Measurements from ENCODE around the gene FOXD2. TPM values are rescaled to one million over a fixed set of nuclear protein-coding genes. Genes with fewer than 3 reads are reported as not detected.

Gene FOXD2
- total and polyA plus RNA-seq, 2 of the 4 experiments (the other 2 are of a cell fraction) = under 0.01 to 0.03 TPM

DNA sequence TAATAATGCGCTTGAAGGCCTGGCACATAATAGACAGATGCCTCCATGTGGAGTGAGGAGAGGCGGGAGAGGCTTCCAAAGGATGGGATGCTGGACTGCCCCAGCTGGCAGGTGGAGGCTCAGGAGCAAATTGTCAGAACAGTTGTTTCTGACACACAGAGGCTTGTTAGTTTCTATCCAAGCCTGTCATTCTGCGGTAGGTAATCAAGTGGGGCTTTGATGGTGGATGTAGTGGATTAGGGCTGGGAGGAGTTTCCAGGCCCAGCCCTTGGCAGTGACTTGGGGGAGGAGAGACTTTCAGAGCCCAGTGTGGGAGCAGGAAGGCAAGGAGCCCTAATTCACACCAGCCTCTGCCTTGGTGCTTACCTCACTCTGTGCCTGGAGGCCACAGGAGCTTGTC, 44.1 kb downstream of the FOXD2 start:
- Histone ChIP-seq H3K23ac (ENCODE audit: low read depth, low read length) (no peak overlapping the region), H3K14ac (replicated peaks; ENCODE audit: low read depth, low read length) (no peak overlapping the region), H2BK15ac (ENCODE audit: low read depth, low read length) (no peak overlapping the region), H4K8ac (ENCODE audit: low read depth in 2 of 2, low read length in 2 of 2) (no peak overlapping the region), H4K5ac (ENCODE audit: low read depth, low read length) (no peak overlapping the region), H2BK20ac (ENCODE audit: low read depth, low read length) (no peak overlapping the region), H3K79me1 (ENCODE audit: low read depth in 1 of 2, low read length in 2 of 2) (no peaks in the 10 kb centered on the region), H2BK5ac (ENCODE audit: low read depth, low read length, poor library complexity, severe bottlenecking) (no peak overlapping the region), H4K20me1 (ENCODE audit: insufficient read depth, low read length) (no peaks in the 10 kb centered on the region), H3K56ac (ENCODE audit: extremely low read depth, insufficient read depth, low read length) (no peak overlapping the region), H2BK120ac (ENCODE audit: low read depth, low read length) (no peak overlapping the region), H3K18ac (ENCODE audit: low read depth, low read length) (no peak overlapping the region), H2AK9ac (replicated peaks; ENCODE audit: low read depth, low read length, poor library complexity) (no peak overlapping the region), H3K9me3 (ENCODE audit: control insufficient read depth, insufficient read depth, low read length) (no peaks in the 10 kb centered on the region), H3K9ac (ENCODE audit: low read depth, low read length) (no peak overlapping the region), H3K27me3 (ENCODE audit: control insufficient read depth, insufficient read depth, low read length) (peaks cover 1% of the 10 kb centered on the region), H3K4ac (ENCODE audit: low read depth, low read length) (no peak overlapping the region), H2AK5ac (ENCODE audit: low read depth, low read length) (no peak overlapping the region), H3K27ac (ENCODE audit: insufficient read depth, low read length) (no peak overlapping the region), H3K4me1 (ENCODE audit: control insufficient read depth, insufficient read depth, low read length) (no peaks in the 10 kb centered on the region), H3K4me3 (ENCODE audit: insufficient read depth, low read depth, low read length) (no peak overlapping the region), H4K91ac (ENCODE audit: insufficient read depth, low read depth, low read length) (no peak overlapping the region), H3K4me2 (ENCODE audit: low read depth, low read length) (no peak overlapping the region), H3K9me1 (ENCODE audit: insufficient read depth, low read length) (no peaks in the 10 kb centered on the region), H3K36me3 (ENCODE audit: control insufficient read depth, insufficient read depth, low read length) (no peaks in the 10 kb centered on the region), H2AFZ (replicated peaks; ENCODE audit: low read length, poor library complexity) (no peak overlapping the region)
- in situ Hi-C loops (cut with MboI; ENCODE audit: low sequenced_read_pairs) = no loop called here
- TF ChIP-seq BHLHE40 (IDR thresholded peaks at IDR 0.05; ENCODE audit: low read depth, low read length) (no peak), POLR2A (IDR thresholded peaks at IDR 0.05; ENCODE audit: low read depth, low read length) (no peak), MAFK (IDR thresholded peaks at IDR 0.05; ENCODE audit: low read depth, low read length) (no peak), FOS (IDR thresholded peaks at IDR 0.05; ENCODE audit: low read depth, low read length) (no peak), RAD21 (IDR thresholded peaks at IDR 0.05; ENCODE audit: low read length) (no peak), MXI1 (IDR thresholded peaks at IDR 0.05; ENCODE audit: borderline replicate concordance, low read depth, low read length) (no peak), NFE2L2 (IDR thresholded peaks at IDR 0.05; ENCODE audit: low read depth, low read length) (no peak), CHD1 (IDR thresholded peaks at IDR 0.05; ENCODE audit: low read depth, low read length) (no peak), MAZ (IDR thresholded peaks at IDR 0.05; ENCODE audit: borderline replicate concordance, low read depth, low read length) (no peak), RCOR1 (IDR thresholded peaks at IDR 0.05; ENCODE audit: insufficient replicate concordance, low read length) (no peak), CEBPB (IDR thresholded peaks at IDR 0.05; ENCODE audit: low read depth, low read length) (no peak), SMC3 (IDR thresholded peaks at IDR 0.05; ENCODE audit: low read depth, low read length) (no peak)
- TF ChIP-seq, protein P1, sequence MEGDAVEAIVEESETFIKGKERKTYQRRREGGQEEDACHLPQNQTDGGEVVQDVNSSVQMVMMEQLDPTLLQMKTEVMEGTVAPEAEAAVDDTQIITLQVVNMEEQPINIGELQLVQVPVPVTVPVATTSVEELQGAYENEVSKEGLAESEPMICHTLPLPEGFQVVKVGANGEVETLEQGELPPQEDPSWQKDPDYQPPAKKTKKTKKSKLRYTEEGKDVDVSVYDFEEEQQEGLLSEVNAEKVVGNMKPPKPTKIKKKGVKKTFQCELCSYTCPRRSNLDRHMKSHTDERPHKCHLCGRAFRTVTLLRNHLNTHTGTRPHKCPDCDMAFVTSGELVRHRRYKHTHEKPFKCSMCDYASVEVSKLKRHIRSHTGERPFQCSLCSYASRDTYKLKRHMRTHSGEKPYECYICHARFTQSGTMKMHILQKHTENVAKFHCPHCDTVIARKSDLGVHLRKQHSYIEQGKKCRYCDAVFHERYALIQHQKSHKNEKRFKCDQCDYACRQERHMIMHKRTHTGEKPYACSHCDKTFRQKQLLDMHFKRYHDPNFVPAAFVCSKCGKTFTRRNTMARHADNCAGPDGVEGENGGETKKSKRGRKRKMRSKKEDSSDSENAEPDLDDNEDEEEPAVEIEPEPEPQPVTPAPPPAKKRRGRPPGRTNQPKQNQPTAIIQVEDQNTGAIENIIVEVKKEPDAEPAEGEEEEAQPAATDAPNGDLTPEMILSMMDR (conservative IDR thresholded peaks at IDR 0.05; ENCODE audit: low read depth, low read length) = no peak
- TF ChIP-seq, protein P2, sequence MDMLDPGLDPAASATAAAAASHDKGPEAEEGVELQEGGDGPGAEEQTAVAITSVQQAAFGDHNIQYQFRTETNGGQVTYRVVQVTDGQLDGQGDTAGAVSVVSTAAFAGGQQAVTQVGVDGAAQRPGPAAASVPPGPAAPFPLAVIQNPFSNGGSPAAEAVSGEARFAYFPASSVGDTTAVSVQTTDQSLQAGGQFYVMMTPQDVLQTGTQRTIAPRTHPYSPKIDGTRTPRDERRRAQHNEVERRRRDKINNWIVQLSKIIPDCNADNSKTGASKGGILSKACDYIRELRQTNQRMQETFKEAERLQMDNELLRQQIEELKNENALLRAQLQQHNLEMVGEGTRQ (IDR thresholded peaks at IDR 0.05; ENCODE audit: low read depth, low read length) = no peak
- TF ChIP-seq, protein P3, sequence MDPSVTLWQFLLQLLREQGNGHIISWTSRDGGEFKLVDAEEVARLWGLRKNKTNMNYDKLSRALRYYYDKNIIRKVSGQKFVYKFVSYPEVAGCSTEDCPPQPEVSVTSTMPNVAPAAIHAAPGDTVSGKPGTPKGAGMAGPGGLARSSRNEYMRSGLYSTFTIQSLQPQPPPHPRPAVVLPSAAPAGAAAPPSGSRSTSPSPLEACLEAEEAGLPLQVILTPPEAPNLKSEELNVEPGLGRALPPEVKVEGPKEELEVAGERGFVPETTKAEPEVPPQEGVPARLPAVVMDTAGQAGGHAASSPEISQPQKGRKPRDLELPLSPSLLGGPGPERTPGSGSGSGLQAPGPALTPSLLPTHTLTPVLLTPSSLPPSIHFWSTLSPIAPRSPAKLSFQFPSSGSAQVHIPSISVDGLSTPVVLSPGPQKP (IDR thresholded peaks at IDR 0.05; ENCODE audit: borderline replicate concordance, low read depth, low read length) = no peak
- ATAC-seq (ENCODE audit: low read depth) = no peak
- no TSS peak for BruUV-seq (replicated peaks)
- WGBS, 2 experiments (ENCODE audit: extremely low coverage in 2 of 2, insufficient read length in 1 of 2) = 60% methylated on average over 1 of the region's 3 CpGs; no CpG with 5 or more reads in 1 of the 2 experiments
- intact Hi-C loops (cut with micrococcal nuclease) = no loop called here
- CTCF ChIA-PET = no interaction called here
- no peak for DNase-seq
- dilution Hi-C loops (cut with HindIII; ENCODE audit: low sequenced_read_pairs, unreplicated experiment) = no loop called here
- POLR2A ChIA-PET (ENCODE audit: unreplicated experiment) = no interaction called here

All from IMR-90 (cell line).